HG03103 (cell line): ENCODE measurements around the gene KRTAP10-6.
"Not testable (repeated sequence)": the region's sequence is repeated elsewhere in the genome, so short reads cannot be mapped to it uniquely, and the experiment has no call there.

Experiments
- ATAC-seq: cut with Tn5 transposase; IDR thresholded peaks from one replicate; pipeline ENCODE4 v1.9.1; 2021; ENCODE audit warnings: low read depth; ENCODE audit not compliant: unreplicated experiment

KRTAP10-6 gene

GRCh38 chr21:44600118-44600978 lies 8.0 kb upstream of the KRTAP10-6 start, which contains the start of gene KRTAP10-7:
Gene KRTAP10-7 (plus strand): TSS chr21:44600597. CDS start chr21:44600622, 25 bp downstream.
- not testable (repeated sequence) for ATAC-seq

GRCh38 chr21:44599264-44600029 lies 7.1 kb upstream of the KRTAP10-6 start:
- no peak for ATAC-seq

- ATAC-seq: no peak
These were observed 5.8 kb upstream of the KRTAP10-6 start for GRCh38 chr21:44598061-44598460.

GRCh38 chr21:44596068-44596725 lies 3.9 kb upstream of the KRTAP10-6 start:
- no peak for ATAC-seq

- no peak for ATAC-seq
These were observed 3.2 kb upstream of the KRTAP10-6 start for GRCh38 chr21:44595524-44595923.

- no peak for ATAC-seq
These were observed 2.2 kb upstream of the KRTAP10-6 start for GRCh38 chr21:44594406-44594916.

GRCh38 chr21:44593598-44594405 lies 1.5 kb upstream of the KRTAP10-6 start:
- no peak for ATAC-seq

GRCh38 chr21:44591801-44592130 lies 539 bp downstream of the KRTAP10-6 start:
- not testable (repeated sequence) for ATAC-seq

- not testable (repeated sequence) for ATAC-seq
These were observed 1.2 kb downstream of the KRTAP10-6 start for GRCh38 chr21:44590897-44591800.

- ATAC-seq: no peak
These were observed 2.0 kb downstream of the KRTAP10-6 start for GRCh38 chr21:44590311-44590721.

GRCh38 chr21:44589586-44590305 lies 2.6 kb downstream of the KRTAP10-6 start:
- no peak for ATAC-seq

- no peak for ATAC-seq
These were observed 3.2 kb downstream of the KRTAP10-6 start for GRCh38 chr21:44589094-44589493.

GRCh38 chr21:44585892-44586291 lies 6.4 kb downstream of the KRTAP10-6 start:
- ATAC-seq: no peak

GRCh38 chr21:44583800-44584147 lies 8.5 kb downstream of the KRTAP10-6 start:
- no peak for ATAC-seq

GRCh38 chr21:44583089-44583799 lies 9.1 kb downstream of the KRTAP10-6 start:
- no peak for ATAC-seq

- no peak for ATAC-seq
These were observed 10.2 kb downstream of the KRTAP10-6 start for GRCh38 chr21:44582055-44582454.

- no peak for ATAC-seq
These were observed 11.1 kb downstream of the KRTAP10-6 start for GRCh38 chr21:44581158-44581557.
